Activated T-cell treated with anti-CD3 and anti-CD28 coated beads, Interleukin-2, amount 50 U/mL, for 24 hours (primary cell): ENCODE measurements around the gene NFATC3.

Source experiments
- DNase-seq: peaks from one replicate; pipeline ENCODE4 v3.0.0-alpha.2; 2020
- H3K27ac Mint-ChIP-seq: 2 replicates; pipeline ENCODE4 v1.8.0; 2020; ENCODE audit warnings: mild to moderate bottlenecking, mixed read lengths
- H3K27me3 Mint-ChIP-seq: 2 replicates; pipeline ENCODE4 v1.8.0; 2020; ENCODE audit warnings: mixed read lengths
- H3K36me3 Mint-ChIP-seq: 2 replicates; pipeline ENCODE4 v1.8.0; 2020; ENCODE audit warnings: low read depth, mixed read lengths
- H3K4me1 Mint-ChIP-seq: 2 replicates; pipeline ENCODE4 v1.8.0; 2020; ENCODE audit warnings: low read depth, mixed read lengths
- H3K4me3 Mint-ChIP-seq: 2 replicates; pipeline ENCODE4 v1.8.0; 2020; ENCODE audit warnings: mild to moderate bottlenecking, moderate library complexity, mixed read lengths
- H3K9me3 Mint-ChIP-seq: 2 replicates; pipeline ENCODE4 v1.8.0; 2020; ENCODE audit warnings: mixed read lengths

Gene NFATC3

DNA sequence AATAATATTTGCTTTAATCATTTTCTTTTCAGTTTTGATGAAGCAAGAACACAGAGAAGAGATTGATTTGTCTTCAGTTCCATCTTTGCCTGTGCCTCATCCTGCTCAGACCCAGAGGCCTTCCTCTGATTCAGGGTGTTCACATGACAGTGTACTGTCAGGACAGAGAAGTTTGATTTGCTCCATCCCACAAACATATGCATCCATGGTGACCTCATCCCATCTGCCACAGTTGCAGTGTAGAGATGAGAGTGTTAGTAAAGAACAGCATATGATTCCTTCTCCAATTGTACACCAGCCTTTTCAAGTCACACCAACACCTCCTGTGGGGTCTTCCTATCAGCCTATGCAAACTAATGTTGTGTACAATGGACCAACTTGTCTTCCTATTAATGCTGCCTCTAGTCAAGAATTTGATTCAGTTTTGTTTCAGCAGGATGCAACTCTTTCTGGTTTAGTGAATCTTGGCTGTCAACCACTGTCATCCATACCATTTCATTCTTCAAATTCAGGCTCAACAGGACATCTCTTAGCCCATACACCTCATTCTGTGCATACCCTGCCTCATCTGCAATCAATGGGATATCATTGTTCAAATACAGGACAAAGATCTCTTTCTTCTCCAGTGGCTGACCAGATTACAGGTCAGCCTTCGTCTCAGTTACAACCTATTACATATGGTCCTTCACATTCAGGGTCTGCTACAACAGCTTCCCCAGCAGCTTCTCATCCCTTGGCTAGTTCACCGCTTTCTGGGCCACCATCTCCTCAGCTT, 105.8 kb downstream of the NFATC3 start:
- Mint-ChIP-seq H3K36me3 (peaks cover 82% of the 10 kb centered on the region), H3K9me3 (no peaks in the 10 kb centered on the region), H3K27me3 (no peaks in the 10 kb centered on the region), H3K4me3 (no peak overlapping the region), H3K4me1 (peaks cover 10% of the 10 kb centered on the region), H3K27ac (peak overlapping the region; percentile 24)
- DNase-seq, result no peak

DNA sequence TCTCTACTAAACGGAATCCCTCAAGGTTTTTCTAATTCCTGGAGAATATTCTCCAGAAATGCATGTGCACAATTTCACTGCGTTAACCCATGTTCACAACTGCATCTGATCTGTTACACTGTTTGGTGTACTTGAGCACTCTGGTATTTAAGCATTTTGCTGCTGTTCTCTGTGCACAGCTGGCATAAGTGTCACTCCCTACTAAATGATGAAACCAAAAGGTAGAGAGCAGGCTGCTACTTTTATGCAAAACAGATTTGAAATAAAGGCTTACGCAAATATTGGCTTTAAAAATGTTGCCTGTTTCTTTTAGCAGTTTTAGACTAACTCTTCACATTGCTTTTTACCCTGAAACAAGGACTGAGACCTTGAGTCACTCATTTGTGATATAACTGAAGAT, 109.1 kb downstream of the NFATC3 start:
- Mint-ChIP-seq H3K4me3 (no peak overlapping the region), H3K27me3 (no peaks in the 10 kb centered on the region), H3K27ac (no peak overlapping the region), H3K4me1 (peaks cover 14% of the 10 kb centered on the region), H3K9me3 (no peaks in the 10 kb centered on the region), H3K36me3 (peaks cover 61% of the 10 kb centered on the region)
- no peak for DNase-seq

DNA sequence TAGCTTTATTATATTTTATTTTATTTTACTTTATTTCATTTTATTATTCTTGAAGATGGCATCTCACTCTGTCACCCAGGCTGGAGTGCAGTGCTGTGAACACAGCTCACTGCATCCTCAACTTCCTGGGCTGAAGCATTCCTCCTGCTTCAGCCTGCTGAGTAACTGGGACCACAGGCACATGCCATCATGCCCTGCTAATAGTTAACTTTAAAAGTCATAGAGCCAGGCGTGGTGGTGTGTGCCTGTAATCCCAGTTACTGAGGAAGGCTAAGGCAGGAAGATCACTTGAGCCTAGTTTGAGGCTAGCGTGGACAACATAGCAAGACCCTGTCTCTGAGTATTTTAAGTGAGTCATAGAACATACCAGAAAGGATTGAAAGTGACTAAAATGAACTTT, 112.1 kb downstream of the NFATC3 start:
- no peak overlapping the region for H3K4me3 Mint-ChIP-seq
- peak overlapping the region; percentile 37 for H3K27ac Mint-ChIP-seq
- DNase-seq, result no peak
- H3K27me3 Mint-ChIP-seq, result no peaks in the 10 kb centered on the region
- peaks cover 28% of the 10 kb centered on the region for H3K4me1 Mint-ChIP-seq
- H3K36me3 Mint-ChIP-seq, result peaks cover 51% of the 10 kb centered on the region
- no peaks in the 10 kb centered on the region for H3K9me3 Mint-ChIP-seq

DNA sequence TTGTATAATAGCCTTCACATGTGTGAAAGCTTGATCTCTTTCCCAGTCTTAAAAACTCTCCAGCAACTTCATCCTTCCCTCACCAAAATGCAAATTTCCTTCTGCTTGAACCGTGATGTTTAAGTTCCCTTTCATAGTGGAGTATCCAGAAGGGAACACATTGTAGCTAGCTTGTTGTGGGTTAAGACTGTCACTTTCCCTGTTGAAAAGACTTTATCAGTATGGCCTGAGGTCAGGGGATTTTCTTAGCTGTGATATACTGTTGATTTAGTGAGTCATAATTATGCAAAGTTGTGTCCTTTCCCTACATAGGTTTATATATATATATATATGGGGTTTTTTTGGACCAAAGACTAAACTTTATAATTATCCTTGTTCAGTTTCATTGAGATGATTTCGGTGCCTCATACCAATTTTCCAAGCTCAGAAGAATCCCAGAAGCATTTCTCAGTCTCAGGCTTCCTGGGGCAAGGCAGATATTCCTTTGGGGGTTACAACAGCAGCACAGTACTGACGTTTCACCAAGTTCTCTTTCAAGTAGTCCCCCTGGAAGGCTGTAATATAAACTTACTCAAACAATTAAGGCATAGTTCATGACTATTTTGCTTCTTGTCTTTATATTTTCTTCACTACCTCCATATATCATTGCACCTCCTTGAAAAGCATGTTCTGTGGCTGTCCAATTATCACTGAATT, 115.1 kb downstream of the NFATC3 start:
- peaks cover 26% of the 10 kb centered on the region for H3K4me1 Mint-ChIP-seq
- no peak overlapping the region for H3K4me3 Mint-ChIP-seq
- H3K9me3 Mint-ChIP-seq, result no peaks in the 10 kb centered on the region
- H3K27ac Mint-ChIP-seq, result peak overlapping the region; percentile 64
- peaks cover 37% of the 10 kb centered on the region for H3K36me3 Mint-ChIP-seq
- no peaks in the 10 kb centered on the region for H3K27me3 Mint-ChIP-seq
- DNase-seq, result no peak

DNA sequence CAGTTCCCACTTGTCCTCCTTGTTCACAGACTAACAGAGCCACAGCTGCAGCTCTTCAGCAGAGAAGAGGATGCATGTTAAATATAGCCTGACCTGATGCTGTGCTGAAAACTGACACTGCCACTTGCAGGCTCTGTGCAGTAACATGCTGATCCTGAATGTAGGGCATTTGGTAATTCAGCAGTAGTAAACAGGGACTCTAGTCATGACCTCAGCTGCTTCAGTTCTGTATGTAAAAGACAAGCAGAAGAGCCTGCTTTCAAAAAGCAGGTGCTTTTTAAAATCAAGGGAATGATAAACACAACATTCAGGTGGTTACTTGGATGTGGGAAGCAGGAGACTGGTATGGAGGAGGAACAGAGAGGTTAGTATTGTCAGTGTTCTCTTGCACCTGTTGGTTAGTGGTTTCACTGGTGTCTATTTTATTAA, 116.9 kb downstream of the NFATC3 start:
- H3K4me3 Mint-ChIP-seq, result no peak overlapping the region
- no peaks in the 10 kb centered on the region for H3K27me3 Mint-ChIP-seq
- peak overlapping the region; percentile 69 for H3K27ac Mint-ChIP-seq
- peaks cover 41% of the 10 kb centered on the region for H3K36me3 Mint-ChIP-seq
- no peaks in the 10 kb centered on the region for H3K9me3 Mint-ChIP-seq
- no peak for DNase-seq
- H3K4me1 Mint-ChIP-seq, result peaks cover 29% of the 10 kb centered on the region

DNA sequence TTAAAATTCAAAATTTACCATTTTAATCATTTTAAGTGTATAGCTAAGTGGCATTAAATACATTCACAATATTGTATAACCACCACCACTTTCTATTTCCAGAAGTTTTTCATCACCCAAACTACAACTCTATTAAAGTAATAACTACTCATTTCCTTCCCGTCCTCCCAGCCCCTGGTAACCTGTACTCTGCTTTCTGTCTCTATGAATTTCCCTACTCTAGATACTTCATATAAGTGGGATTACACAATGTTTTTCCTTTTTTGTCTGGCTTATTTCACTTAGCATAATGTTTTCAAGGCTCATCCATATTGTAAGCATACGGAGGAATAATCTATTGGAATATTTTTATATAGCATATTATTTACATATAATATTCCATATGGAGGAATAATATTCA, 121.1 kb downstream of the NFATC3 start:
- Mint-ChIP-seq H3K27me3 (no peaks in the 10 kb centered on the region), H3K9me3 (no peaks in the 10 kb centered on the region), H3K36me3 (peaks cover 50% of the 10 kb centered on the region), H3K27ac (no peak overlapping the region), H3K4me3 (no peak overlapping the region), H3K4me1 (peaks cover 44% of the 10 kb centered on the region)
- no peak for DNase-seq

DNA sequence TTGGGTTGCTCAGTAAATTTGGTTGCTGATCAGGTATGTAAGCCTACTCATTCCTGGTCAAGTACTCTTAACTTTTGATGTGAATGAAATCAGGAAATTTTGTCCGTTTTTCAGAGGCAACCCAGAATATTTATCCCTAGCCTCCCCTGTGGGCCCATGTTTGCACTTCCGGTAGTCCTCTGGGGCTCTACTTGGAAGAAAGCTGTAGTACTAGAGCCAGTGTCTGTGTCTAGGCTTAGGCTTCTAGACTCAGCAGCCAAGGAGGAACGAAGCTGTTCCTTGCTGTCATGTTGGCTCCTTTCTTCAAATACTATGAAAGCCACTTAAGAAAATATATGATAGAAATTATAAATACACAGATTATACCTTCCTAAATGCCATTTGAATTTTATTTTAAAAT, 129.6 kb downstream of the NFATC3 start:
- no peaks in the 10 kb centered on the region for H3K9me3 Mint-ChIP-seq
- peaks cover 52% of the 10 kb centered on the region for H3K36me3 Mint-ChIP-seq
- no peak overlapping the region for H3K4me3 Mint-ChIP-seq
- H3K27ac Mint-ChIP-seq, result peak overlapping the region; percentile 67
- peaks cover 46% of the 10 kb centered on the region for H3K4me1 Mint-ChIP-seq
- no peak for DNase-seq
- H3K27me3 Mint-ChIP-seq, result no peaks in the 10 kb centered on the region

DNA sequence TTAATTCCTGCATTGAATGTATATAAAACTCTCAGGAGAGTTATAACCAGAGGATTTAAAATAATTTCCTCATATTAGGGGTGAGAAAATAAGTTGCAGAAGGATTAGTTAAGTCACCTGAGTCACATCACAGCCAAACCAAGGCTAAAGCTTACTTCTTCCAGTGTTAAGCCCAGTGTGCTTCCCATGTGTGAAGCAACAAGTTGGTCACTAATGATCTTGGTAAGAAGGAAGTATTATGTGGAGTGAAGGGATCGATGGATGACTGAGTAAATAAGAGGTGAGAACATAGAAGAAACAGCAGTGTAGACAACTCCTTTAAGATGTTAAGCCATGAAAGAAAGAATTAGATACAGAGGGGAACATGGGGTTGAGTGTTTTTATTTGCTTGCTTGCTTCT, 130.1 kb downstream of the NFATC3 start:
- Mint-ChIP-seq H3K4me1 (peaks cover 41% of the 10 kb centered on the region), H3K4me3 (no peak overlapping the region), H3K9me3 (no peaks in the 10 kb centered on the region), H3K27ac (peak overlapping the region; percentile 42), H3K36me3 (peaks cover 54% of the 10 kb centered on the region), H3K27me3 (no peaks in the 10 kb centered on the region)
- no peak for DNase-seq

DNA sequence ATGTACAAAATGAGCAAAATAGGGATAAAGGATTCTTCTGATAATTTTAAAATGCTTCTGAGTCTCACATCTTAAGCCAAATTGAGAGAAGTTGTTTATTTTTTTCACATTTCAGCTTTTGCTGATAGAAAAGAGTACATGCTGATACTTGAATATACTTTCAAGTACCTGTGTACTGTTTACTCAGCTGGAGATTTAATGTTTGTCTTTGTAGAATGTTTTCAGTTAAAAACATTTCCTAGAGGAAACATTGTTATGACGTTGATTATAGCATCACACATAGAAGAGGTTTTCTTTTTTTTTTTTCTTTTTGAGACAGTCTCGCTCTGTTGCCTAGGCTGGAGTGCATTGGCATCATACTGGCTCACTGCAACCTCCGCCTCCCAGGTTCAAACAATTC, 131.1 kb downstream of the NFATC3 start:
- Mint-ChIP-seq H3K4me3 (no peak overlapping the region), H3K36me3 (peaks cover 54% of the 10 kb centered on the region), H3K9me3 (no peaks in the 10 kb centered on the region), H3K27me3 (no peaks in the 10 kb centered on the region), H3K27ac (peak overlapping the region; percentile 70), H3K4me1 (peaks cover 32% of the 10 kb centered on the region)
- no peak for DNase-seq

DNA sequence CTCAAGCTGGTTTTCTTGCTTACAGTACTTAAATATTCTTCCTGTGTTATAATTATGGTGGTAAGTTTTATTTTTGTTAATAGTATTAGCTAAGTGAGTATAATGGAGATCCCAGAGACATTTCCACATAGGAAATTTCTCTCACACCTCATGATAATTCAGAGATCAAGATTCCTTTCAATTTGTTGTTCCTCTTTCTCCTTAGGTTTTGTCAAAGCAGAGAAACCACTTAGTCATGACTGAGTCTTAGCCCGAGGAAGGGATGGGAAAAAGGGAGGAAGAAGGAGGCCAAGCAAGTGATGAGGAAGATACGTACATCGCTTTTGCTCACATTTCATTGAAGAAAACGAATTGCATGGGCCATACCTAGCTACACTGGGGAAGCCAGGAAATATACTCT, 132.3 kb downstream of the NFATC3 start:
- Mint-ChIP-seq H3K4me3 (no peak overlapping the region), H3K27me3 (no peaks in the 10 kb centered on the region), H3K9me3 (no peaks in the 10 kb centered on the region), H3K4me1 (peaks cover 21% of the 10 kb centered on the region), H3K27ac (peak overlapping the region; percentile 79), H3K36me3 (peaks cover 56% of the 10 kb centered on the region)
- DNase-seq, result no peak

DNA sequence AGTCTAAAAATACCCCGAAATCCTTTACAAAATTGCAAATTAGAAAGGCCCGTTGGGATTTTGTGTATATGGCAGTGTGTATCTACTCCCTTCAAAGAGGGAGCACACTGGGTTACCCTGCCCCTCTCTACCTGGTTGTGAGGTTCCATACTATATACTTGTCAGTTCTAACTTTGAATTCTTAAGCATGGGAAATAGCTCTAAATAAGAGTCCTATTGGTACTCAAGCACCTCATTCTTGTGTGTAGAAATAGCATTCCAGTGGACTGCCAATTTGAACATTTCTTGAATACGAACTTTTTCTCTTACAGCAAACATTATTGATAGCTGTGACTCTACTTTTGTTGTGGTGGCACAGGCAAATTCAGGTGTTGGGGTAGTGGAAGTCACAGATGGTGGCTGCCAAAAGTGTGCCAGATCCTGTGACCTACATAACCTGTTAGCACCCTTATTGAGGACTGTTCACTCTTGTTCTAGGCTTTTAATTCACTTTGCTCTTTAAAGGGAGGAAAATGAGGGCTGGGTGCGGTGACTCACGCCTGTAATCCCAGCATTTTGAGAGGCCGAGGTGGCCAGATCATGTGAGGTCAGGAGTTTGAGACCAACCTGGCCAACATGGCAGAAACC, 134.7 kb downstream of the NFATC3 start:
- H3K36me3 Mint-ChIP-seq, result peaks cover 59% of the 10 kb centered on the region
- peaks cover 15% of the 10 kb centered on the region for H3K4me1 Mint-ChIP-seq
- no peak for DNase-seq
- H3K9me3 Mint-ChIP-seq, result no peaks in the 10 kb centered on the region
- H3K27me3 Mint-ChIP-seq, result no peaks in the 10 kb centered on the region
- H3K4me3 Mint-ChIP-seq, result no peak overlapping the region
- peak overlapping the region; percentile 62 for H3K27ac Mint-ChIP-seq

DNA sequence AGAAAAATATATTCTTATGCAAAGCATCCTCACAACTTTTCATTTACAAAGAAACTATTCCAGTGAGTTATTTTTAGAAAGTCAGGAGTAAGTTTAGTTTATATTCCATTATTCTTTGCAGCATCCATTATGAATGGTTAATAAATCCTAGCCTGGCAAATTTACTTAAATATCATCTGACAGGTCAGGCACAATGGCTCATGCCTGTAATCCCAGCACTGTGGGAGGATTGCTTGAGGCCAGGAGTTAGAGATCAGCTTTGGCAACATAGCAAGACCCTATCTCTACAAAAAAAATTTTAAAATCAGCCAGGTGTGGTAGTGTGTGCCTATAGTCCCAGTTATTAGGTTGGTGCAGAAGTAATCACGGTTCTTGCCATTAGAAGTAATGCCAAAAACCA, 137.9 kb downstream of the NFATC3 start:
- H3K36me3 Mint-ChIP-seq, result peaks cover 63% of the 10 kb centered on the region

DNA sequence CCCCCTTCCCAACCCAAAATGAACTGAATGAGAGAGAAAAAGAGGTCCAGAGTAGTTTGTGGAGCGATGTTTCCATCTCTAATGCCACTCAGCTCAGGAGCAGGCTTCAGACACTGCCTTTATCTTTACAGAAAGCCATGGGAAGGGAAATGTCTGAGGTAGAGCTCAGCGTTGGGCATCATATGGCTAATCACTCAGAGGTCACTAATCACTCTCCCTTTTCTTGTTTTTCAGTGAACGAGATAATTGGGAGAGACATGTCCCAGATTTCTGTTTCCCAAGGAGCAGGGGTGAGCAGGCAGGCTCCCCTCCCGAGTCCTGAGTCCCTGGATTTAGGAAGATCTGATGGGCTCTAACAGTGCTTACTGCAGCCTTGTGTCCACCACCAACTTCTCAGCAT, 140.9 kb downstream of the NFATC3 start:
- H3K4me3 Mint-ChIP-seq, result no peak overlapping the region
- H3K36me3 Mint-ChIP-seq, result peaks cover 71% of the 10 kb centered on the region
- H3K27me3 Mint-ChIP-seq, result no peaks in the 10 kb centered on the region
- H3K9me3 Mint-ChIP-seq, result no peaks in the 10 kb centered on the region
- H3K4me1 Mint-ChIP-seq, result peaks cover 40% of the 10 kb centered on the region
- peak overlapping the region; percentile 63 for H3K27ac Mint-ChIP-seq
- no peak for DNase-seq

More for the DNA sequence above, 137.9 kb downstream of the NFATC3 start:
- Mint-ChIP-seq H3K9me3 (no peaks in the 10 kb centered on the region), H3K4me1 (peaks cover 32% of the 10 kb centered on the region), H3K4me3 (no peak overlapping the region), H3K27me3 (no peaks in the 10 kb centered on the region), H3K27ac (peak overlapping the region; percentile 33)
- no peak for DNase-seq

DNA sequence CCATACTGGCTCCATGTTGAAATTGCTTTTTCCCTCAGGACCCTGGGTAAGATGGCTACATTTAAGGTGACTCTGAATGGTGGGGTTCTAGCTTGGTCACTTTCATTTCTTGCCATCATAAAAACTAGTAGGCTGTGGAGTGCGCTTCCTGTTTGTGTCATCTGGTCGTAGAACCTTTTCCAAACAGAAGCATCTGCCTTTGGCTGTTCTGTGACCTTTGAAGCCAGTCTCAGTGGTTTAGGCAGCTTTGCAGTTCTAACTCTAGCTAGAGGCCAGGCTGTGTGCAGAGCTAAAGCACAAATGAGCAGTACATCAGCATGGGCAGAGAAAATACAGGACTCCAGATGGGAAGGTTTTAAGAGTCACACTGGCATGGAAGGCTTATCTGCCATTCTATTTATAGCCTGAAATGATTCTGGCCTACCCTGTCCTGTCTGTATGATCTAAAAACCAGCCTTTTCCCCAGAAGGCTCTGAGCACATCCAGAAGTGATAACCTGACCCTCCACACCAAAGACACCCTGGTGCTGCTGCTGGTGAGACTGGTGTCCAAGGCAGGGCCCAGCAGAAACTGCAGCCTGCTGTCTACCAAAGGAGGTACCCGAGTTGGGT, 142.1 kb downstream of the NFATC3 start:
- Mint-ChIP-seq H3K9me3 (no peaks in the 10 kb centered on the region), H3K27me3 (no peaks in the 10 kb centered on the region), H3K36me3 (peaks cover 68% of the 10 kb centered on the region)

More for the DNA sequence above, 142.1 kb downstream of the NFATC3 start:
- peaks cover 40% of the 10 kb centered on the region for H3K4me1 Mint-ChIP-seq
- no peak overlapping the region for H3K4me3 Mint-ChIP-seq
- peak overlapping the region; percentile 90 for H3K27ac Mint-ChIP-seq
- peak; percentile 30 for DNase-seq
